ELF-1 (cell line): ENCODE data around the gene HDGF.

Experiments used
- DNase-seq: peaks from one replicate; pipeline ENCODE4 v3.0.0-alpha.2; 2016; ENCODE audit warnings: low read depth, low spot score

The HDGF gene

GRCh38 chr1:156725683-156726280 lies 25.7 kb downstream of the HDGF start:
- peak; percentile 98 for DNase-seq

- DNase-seq, result no peak
These were observed 29.9 kb downstream of the HDGF start for GRCh38 chr1:156721535-156721934.

GRCh38 chr1:156721131-156721530 lies 30.3 kb downstream of the HDGF start:
- no peak for DNase-seq

- DNase-seq, result no peak
These were observed 34.1 kb downstream of the HDGF start for GRCh38 chr1:156717351-156717750.

- DNase-seq, result peak; percentile 31
These were observed 36.6 kb downstream of the HDGF start for GRCh38 chr1:156714830-156715229.

- peak; percentile 56 for DNase-seq
These were observed 38.8 kb downstream of the HDGF start for GRCh38 chr1:156712626-156713025.

- peak; percentile 90 for DNase-seq
These were observed 40.3 kb downstream of the HDGF start for GRCh38 chr1:156711011-156711817.

- DNase-seq, result peak; percentile 57
These were observed 41.6 kb downstream of the HDGF start for GRCh38 chr1:156709757-156710489.

GRCh38 chr1:156709031-156709430 lies 42.4 kb downstream of the HDGF start:
- DNase-seq, result peak; percentile 22

GRCh38 chr1:156708218-156708661 lies 43.2 kb downstream of the HDGF start:
- peak; percentile 88 for DNase-seq

GRCh38 chr1:156707417-156708217 lies 43.9 kb downstream of the HDGF start:
- peak; percentile 70 for DNase-seq

GRCh38 chr1:156706657-156707416 lies 44.6 kb downstream of the HDGF start:
- DNase-seq, result peak; percentile 91

- peak; percentile 100 for DNase-seq
These were observed 45.4 kb downstream of the HDGF start for GRCh38 chr1:156705918-156706656.

- no peak for DNase-seq
These were observed 46.1 kb downstream of the HDGF start, which contains the start of gene CRABP2 for GRCh38 chr1:156705321-156705917. CRABP2 (minus strand) TSS chr1:156705583; CDS start chr1:156705446, 137 bp downstream.

- peak; percentile 62 for DNase-seq
These were observed 46.5 kb downstream of the HDGF start for GRCh38 chr1:156704930-156705320.

- DNase-seq, result peak; percentile 40
These were observed 47.2 kb downstream of the HDGF start for GRCh38 chr1:156704166-156704711.

- peak; percentile 76 for DNase-seq
These were observed 47.7 kb downstream of the HDGF start for GRCh38 chr1:156703741-156704140.

GRCh38 chr1:156703336-156703735 lies 48.1 kb downstream of the HDGF start:
- no peak for DNase-seq
